ES-I3 (cell line): Measurements from ENCODE around the gene CEP192.
A peak's percentile ranks its signal among the peaks of the same experiment; 100 is the strongest.

Source experiments
- H3K36me3 ChIP-seq: 2 replicates; pipeline ENCODE4 v1.6.1; 2013; ENCODE audit warnings: mild to moderate bottlenecking, low read length, control low read depth, moderate library complexity; ENCODE audit not compliant: insufficient read depth
- H3K4me1 ChIP-seq: 2 replicates; pipeline ENCODE4 v1.6.1; 2013; ENCODE audit warnings: mild to moderate bottlenecking, control low read depth, low read length; ENCODE audit not compliant: insufficient read depth
- H3K9ac ChIP-seq: 2 replicates; pipeline ENCODE4 v1.6.1; 2013; ENCODE audit warnings: low read depth, mild to moderate bottlenecking, low read length, moderate library complexity
- H3K9me3 ChIP-seq: 2 replicates; pipeline ENCODE4 v1.6.1; 2013; ENCODE audit warnings: mild to moderate bottlenecking, low read length, moderate library complexity; ENCODE audit not compliant: control insufficient read depth, insufficient read depth

CEP192 gene

DNA sequence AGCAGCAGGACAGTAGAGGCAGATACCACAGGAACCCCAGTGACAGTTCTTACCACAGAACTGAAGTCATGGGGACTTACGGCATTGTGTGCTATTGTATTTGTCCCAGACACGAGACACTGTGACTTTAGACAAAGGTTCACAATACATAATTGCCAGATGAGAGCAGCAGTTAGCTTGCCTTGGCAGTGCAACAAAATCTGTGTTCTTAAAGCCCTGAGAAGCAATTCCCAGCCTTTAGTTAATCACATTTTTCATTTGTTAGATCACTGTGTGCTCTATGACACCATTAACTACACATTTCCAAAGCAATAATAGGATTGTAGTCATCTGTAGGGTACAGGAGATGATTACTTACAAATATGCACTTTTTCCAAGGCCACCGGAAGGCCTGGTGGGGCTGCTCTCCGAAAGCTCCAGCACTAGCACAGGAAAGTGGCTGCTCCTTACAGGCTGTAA, 129.8 kb downstream of the CEP192 start:
- peaks cover 13% of the 10 kb centered on the region for H3K36me3 ChIP-seq
- no peak overlapping the region for H3K9ac ChIP-seq
- H3K4me1 ChIP-seq = no peaks in the 10 kb centered on the region
- H3K9me3 ChIP-seq = no peaks in the 10 kb centered on the region

DNA sequence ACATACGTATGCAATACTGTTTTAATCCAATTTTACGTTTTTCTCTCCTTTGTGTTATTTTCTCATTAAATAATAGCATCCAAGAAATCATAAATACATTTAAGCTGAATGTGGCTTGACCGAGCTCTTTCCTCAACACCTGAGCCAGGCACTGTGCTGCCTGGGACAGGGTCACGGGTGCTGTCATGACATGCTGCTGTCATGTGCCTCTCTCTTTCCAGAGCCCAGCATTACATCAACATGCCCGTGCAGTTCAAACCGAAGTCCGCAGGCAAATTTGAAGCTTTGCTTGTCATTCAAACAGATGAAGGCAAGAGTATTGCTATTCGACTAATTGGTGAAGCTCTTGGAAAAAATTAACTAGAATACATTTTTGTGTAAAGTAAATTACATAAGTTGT, 133.2 kb downstream of the CEP192 start:
- no peaks in the 10 kb centered on the region for H3K4me1 ChIP-seq
- peaks cover 3% of the 10 kb centered on the region; the same call in 1 of the 2 replicates for H3K36me3 ChIP-seq
- no peak overlapping the region for H3K9ac ChIP-seq
- H3K9me3 ChIP-seq = no peaks in the 10 kb centered on the region

DNA sequence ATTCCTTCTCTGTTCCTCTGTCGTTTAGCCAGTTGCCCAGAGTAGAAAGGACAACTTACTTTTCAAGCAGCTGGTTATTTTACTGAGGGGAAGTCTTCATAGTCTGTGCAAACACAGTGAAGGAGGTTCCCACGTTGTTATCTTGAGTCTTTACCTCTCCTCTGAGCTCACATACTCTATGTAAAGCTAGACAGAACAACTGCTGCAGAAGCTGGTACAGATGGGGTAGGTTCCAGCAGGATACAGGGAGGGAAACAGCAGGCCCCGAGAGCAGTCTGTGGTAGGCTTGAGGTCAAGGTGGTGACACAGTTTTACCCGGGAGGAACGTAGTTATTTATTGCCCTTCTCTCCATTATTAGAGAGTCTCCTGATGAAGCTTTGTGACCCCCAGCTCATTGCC, 134.0 kb downstream of the CEP192 start:
- H3K9me3 ChIP-seq = no peaks in the 10 kb centered on the region
- H3K4me1 ChIP-seq = no peaks in the 10 kb centered on the region
- peaks cover 3% of the 10 kb centered on the region; the same call in 1 of the 2 replicates for H3K36me3 ChIP-seq
- no peak overlapping the region for H3K9ac ChIP-seq

DNA sequence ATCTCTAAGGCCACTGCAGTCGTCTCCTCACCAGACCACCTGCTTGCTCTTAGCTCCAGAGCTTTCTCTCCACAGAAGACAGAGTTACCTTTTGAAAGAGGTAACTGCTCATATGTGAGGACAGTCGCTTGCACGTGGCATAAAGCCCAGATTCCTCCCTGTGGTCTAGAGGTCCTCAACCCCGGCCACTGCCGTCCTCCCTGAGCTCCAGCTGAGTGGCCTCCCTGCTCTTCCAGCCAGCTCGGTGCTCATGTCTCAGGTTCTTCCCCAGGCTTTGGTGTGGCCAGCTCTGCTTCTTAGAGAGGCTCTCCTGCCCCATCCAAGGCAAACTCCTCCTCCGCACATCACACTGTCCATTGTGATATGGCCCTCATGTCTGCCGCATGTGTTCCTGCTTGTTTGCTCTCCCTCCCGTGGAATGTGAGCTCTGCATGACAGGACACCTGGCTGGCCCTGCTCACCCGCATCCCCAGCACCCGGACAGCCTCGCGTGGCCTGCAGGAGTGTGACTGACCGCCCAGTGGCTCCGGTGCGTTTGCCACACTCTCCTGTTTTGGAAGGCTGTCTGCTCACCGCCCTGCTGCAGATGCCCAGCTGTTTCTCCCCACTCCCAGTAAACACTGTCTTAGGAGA, 135.9 kb downstream of the CEP192 start:
- Histone ChIP-seq H3K9me3 (no peaks in the 10 kb centered on the region; the same call in 1 of the 2 replicates), H3K4me1 (no peaks in the 10 kb centered on the region), H3K9ac (no peak overlapping the region), H3K36me3 (peaks cover 3% of the 10 kb centered on the region; the same call in 1 of the 2 replicates)

DNA sequence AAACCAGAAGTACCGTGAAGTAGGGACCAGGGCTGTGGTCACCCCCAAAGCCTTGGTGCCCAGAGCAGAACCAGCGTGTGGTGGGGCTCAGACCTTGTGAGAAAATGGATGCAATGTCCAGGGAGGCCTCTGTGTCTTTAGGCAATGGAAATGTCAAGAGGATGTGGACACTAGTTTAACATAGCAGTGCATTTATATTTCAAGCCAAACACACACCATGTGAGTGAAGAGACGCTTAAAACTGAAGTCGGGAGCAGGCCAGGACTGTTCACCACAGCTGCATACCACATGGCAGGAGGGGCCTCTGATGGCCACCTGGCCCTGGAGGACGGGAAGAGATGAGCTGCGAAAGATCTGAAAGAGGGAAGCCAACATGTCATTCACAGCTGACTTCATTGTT, 140.1 kb downstream of the CEP192 start:
- Histone ChIP-seq H3K9me3 (no peaks in the 10 kb centered on the region; the same call in 1 of the 2 replicates), H3K9ac (no peak overlapping the region), H3K4me1 (no peaks in the 10 kb centered on the region), H3K36me3 (peaks cover 3% of the 10 kb centered on the region; the same call in 1 of the 2 replicates)

DNA sequence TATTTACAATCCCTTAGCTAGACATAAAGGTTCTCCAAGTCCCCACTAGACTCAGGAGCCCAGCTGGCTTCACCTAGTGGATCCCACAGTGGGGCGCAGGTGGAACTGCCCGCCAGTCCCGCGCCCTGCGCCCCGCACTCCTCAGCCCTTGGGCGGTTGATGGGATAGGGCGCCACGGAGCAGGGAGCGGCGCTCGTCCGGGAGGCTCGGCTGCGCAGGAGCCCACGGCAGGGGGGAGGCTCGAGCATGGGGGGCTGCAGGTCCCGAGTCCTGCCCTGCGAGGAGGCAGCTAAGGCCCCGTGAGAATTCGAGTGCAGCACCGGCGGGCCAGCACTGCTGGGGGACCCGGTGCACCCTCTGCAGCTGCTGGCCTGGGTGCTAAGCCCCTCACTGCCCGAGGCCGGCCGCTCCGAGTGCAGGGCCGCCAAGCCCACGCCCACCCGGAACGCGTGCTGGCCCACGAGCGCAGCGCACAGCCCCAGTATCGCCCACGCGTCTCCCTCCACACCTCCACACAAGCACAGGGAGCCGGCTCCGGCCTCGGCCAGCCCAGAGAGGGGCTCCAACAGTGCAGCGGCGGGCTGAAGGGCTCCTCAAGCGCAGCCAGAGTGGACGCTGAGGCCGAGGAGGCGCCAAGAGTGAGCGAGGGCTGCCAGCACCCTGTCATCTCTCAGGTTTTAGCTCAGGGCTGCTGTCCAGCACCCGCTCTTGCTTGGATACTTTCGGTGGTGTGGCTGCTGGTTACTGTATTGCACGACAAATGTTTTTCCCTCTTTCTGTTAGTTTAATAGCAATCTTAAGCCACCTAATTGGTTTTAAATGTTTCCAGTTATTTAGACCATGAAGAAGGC, 143.6 kb downstream of the CEP192 start:
- Histone ChIP-seq H3K4me1 (no peaks in the 10 kb centered on the region), H3K9me3 (no peaks in the 10 kb centered on the region; the same call in 1 of the 2 replicates), H3K36me3 (no peaks in the 10 kb centered on the region), H3K9ac (no peak overlapping the region)

DNA sequence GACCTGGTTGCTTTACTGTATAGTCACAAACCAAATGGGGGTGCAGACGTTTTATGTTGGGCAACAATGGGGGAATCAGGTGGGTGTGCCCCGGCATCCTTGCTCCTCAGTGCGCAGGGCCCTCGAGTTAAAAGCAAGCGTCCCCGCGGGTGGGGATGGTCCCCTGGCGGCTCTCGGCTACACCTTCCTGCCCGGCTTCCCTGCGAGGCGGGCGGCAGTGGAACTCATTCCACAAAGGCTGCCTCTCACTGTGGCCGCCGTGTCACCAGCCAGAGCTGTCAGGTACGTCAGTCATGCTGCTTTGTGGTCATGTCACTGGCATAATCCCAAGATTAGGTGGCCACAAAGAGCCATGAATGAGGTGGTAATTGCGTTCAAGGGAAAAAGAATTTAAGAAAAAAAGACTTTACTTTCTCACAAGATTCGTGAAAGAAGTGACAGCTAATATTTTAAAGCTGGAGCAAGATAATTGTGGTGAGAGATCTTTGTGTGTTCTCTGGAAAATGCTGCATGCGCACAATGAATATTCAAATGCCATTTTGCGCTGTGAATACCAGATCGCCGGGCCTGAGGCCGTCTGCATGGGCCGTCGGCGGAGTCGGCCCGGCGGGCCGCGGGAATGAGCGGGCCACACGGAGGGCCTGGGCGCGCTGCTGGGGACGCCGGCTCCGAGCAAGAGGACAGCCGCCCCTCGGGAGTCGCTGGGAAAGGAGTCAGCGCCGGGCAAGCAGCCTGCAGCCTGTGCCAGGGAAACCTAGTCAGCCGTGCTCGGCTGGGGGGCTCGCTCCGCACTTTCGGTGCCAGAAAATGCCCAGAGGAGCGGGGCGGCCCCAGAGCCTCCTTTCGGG, 145.1 kb downstream of the CEP192 start:
- H3K4me1 ChIP-seq = no peaks in the 10 kb centered on the region
- peak overlapping the region; percentile 56; the same call in 1 of the 2 replicates for H3K9ac ChIP-seq
- H3K9me3 ChIP-seq = no peaks in the 10 kb centered on the region; the same call in 1 of the 2 replicates
- no peaks in the 10 kb centered on the region for H3K36me3 ChIP-seq

DNA sequence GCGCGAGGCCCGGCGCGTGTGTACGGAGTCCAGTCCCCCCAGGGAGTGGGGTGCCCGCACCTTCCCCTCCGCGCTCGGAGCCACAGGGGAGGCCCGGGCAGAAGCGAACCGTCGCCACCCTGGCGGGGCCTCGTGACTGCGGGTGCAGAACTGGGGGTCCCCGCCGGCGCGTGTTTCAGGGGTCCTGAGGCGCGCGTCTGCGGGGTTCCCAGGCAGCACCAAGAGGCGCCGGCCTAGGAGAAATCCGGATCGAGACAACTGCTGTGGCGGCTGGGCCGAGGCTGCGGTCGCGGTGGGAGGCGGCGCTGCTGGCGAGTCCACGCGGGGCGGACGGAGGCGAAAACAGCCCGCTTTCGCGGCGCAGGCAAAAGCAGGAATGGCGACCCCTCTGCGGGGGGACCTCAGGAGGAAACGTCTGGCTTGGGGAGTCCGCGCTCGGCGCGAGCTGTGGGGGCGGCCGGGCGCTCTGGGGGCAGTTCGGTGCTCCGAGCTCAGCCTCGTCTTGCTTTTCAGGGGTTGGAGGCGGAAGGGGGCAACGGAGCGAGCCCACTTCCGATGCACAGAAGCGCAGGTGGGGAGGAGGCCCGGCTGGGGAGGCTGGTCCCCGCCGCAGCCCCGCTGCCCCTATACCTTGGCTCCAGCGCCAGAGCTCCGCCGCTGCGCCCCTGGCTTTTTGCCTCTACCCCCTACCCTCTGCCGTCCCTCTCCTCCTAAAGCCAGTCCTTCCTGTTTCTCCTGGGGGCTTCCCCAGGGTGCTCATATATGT, 145.9 kb downstream of the CEP192 start:
- Histone ChIP-seq H3K4me1 (no peaks in the 10 kb centered on the region), H3K9me3 (no peaks in the 10 kb centered on the region), H3K9ac (peak overlapping the region; percentile 56; the same call in 1 of the 2 replicates), H3K36me3 (no peaks in the 10 kb centered on the region)

DNA sequence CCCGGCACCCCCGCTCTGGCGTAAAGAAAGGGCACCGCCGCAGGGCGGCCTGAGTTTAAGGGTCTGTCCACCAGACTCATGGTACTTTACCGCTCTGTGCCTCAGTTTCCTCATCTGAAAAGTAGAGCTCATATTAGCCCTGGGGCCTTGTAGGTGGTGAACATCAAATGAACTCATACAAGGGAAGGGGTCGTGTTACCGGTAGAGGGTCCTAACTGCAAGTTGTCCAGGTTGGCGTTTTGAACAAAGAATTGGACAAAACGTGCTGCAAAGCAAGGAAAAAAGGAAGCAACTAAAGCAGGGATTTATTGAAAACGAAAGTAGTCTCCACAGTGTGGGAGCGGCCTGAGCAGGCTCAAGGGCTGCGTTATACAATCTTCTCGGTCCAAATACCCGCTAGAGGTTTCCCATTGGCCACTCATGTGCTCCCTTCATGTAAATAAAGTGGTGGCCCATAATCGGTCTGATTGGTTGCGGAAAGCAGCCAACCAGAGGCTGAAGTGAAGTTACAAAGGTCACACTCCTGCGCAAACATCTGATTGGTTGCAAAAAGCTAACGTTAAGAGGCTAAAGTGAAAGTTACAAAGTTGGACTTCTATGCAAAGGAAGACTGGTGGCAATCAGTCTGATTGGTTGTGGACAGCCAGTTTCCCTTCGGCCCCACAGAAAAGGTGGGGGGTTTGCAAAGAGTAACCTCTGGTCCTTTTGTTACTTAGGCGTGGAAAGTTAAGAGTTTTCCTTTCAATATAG, 146.7 kb downstream of the CEP192 start:
- Histone ChIP-seq H3K9ac (peak overlapping the region; percentile 56; the same call in 1 of the 2 replicates), H3K4me1 (no peaks in the 10 kb centered on the region), H3K36me3 (no peaks in the 10 kb centered on the region), H3K9me3 (no peaks in the 10 kb centered on the region)

DNA sequence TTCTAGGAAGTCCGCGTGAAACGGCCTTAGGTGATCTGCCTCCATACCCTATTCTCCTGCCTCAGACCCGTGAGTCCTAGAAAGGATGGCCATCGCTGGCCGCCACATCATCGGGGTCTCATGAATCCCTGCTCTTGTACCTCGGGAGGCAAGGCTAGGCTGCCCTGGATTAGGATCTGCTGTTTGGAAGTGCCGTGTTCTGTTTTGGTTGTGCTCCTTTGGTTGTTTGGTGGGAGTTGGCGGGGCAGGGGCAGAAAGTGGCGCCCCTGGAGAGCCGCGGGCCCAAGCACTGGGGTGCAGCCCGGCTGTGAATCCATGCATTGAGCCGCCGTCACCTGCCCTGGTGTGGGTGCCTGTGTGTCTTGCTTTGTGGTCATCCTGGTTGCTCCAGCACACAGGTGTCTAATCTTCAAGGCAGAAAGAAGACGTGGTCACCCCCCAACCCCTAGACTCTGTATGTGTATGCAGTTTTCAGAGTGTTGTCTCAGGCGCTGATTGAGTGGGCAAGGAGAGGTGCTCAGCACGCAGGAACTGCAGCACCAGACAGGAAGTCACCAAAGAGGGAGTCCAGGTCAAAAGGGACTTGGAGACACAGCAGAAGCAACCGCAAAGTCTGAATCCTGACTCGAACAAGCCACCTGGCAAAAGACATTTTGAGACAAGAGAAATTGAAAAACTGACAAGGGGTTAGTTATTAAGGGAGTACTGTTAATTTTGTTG, 147.4 kb downstream of the CEP192 start:
- H3K4me1 ChIP-seq = no peaks in the 10 kb centered on the region
- no peak overlapping the region for H3K9ac ChIP-seq
- H3K36me3 ChIP-seq = no peaks in the 10 kb centered on the region
- no peaks in the 10 kb centered on the region for H3K9me3 ChIP-seq

DNA sequence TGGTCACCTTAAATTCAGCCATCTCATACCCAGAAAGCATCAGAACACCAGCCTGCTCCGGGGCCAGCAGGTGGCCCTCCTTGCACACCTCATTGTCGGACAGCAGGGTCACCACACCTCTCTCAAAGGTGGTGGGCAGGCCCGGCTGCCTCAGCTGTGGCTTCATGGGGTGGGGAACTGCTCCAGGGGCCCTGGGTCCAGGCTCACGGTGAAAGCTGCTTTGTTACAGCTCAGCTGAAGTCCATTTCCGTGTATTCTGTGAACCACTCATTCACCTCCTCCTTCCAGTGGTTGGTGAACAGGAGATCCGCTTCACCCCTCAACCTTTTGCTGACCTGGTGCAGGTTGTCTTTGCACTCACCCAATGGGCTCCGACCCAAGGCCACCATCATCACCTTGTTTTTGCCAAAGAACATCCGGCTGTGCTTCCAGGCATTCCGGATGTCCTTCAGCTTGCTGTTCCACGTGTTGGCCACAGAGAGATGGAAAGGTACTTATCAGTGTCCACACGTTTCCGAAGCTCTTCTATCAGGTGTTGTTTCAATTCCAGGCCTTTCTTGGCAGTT, 148.8 kb downstream of the CEP192 start:
- no peaks in the 10 kb centered on the region for H3K36me3 ChIP-seq
- H3K9me3 ChIP-seq = no peaks in the 10 kb centered on the region
- H3K9ac ChIP-seq = no peak overlapping the region
- no peaks in the 10 kb centered on the region for H3K4me1 ChIP-seq

DNA sequence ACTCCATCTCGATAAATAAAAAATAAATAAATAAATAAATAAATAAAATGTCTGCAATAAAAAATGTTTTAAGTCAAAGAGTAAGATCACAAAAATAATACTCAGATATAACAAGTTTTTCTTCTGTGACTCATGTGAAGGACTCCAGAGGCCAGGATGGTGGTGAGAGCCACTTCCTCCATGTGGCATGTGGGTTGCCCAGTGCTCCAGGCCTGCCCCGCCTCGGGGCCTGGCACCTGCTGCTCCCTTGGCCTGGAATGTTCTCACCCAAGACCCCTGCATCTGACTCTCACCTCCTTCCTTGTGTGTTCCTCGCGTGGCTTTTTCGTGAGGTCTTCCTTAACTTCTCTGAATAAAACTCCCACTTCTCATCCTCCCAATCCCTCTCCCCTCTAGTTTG, 150.0 kb downstream of the CEP192 start:
- Histone ChIP-seq H3K9ac (no peak overlapping the region), H3K36me3 (no peaks in the 10 kb centered on the region), H3K9me3 (no peaks in the 10 kb centered on the region), H3K4me1 (no peaks in the 10 kb centered on the region)
